ENCODE data around the gene GRIK4.

GRIK4 gene

GRCh38 chr11:120525261-120526171, 14.0 kb downstream of the GRIK4 start:
- no peak for DNase-seq (ENCODE audit: low read depth)

- DNase-seq (ENCODE audit: low read depth), result no peak
Measured at GRCh38 chr11:120526241-120526640, 14.7 kb downstream of the GRIK4 start.

- DNase-seq (ENCODE audit: low read depth), result no peak
Measured at GRCh38 chr11:120527111-120527761, 15.7 kb downstream of the GRIK4 start.

- DNase-seq (ENCODE audit: low read depth), result no peak
Measured at GRCh38 chr11:120528749-120529148, 17.2 kb downstream of the GRIK4 start.

GRCh38 chr11:120529214-120529613, 17.7 kb downstream of the GRIK4 start:
- no peak for DNase-seq (ENCODE audit: low read depth)

GRCh38 chr11:120529911-120530310, 18.4 kb downstream of the GRIK4 start:
- DNase-seq (ENCODE audit: low read depth), result no peak

- DNase-seq (ENCODE audit: low read depth), result no peak
Measured at GRCh38 chr11:120532082-120532831, 20.7 kb downstream of the GRIK4 start.

GRCh38 chr11:120532832-120533196, 21.3 kb downstream of the GRIK4 start:
- no peak for DNase-seq (ENCODE audit: low read depth)

- DNase-seq (ENCODE audit: low read depth), result no peak
Measured at GRCh38 chr11:120536091-120536796, 24.7 kb downstream of the GRIK4 start.

GRCh38 chr11:120536797-120537169, 25.2 kb downstream of the GRIK4 start:
- no peak for DNase-seq (ENCODE audit: low read depth)

GRCh38 chr11:120537996-120538395, 26.4 kb downstream of the GRIK4 start:
- DNase-seq (ENCODE audit: low read depth), result no peak

- no peak for DNase-seq (ENCODE audit: low read depth)
Measured at GRCh38 chr11:120538707-120539106, 27.2 kb downstream of the GRIK4 start.

- no peak for DNase-seq (ENCODE audit: low read depth)
Measured at GRCh38 chr11:120539667-120540369, 28.3 kb downstream of the GRIK4 start.

GRCh38 chr11:120540744-120541465, 29.4 kb downstream of the GRIK4 start:
- no peak for DNase-seq (ENCODE audit: low read depth)

- no peak for DNase-seq (ENCODE audit: low read depth)
Measured at GRCh38 chr11:120543521-120544215, 32.1 kb downstream of the GRIK4 start.

GRCh38 chr11:120545813-120546212, 34.3 kb downstream of the GRIK4 start:
- DNase-seq (ENCODE audit: low read depth), result no peak

- no peak for DNase-seq (ENCODE audit: low read depth)
Measured at GRCh38 chr11:120546312-120547205, 35.0 kb downstream of the GRIK4 start.

GRCh38 chr11:120547316-120547715, 35.8 kb downstream of the GRIK4 start:
- no peak for DNase-seq (ENCODE audit: low read depth)

Data from stimulated activated CD4-positive, alpha-beta T cell treated with anti-CD3 and anti-CD28 coated beads, Interleukin-2, amount 100 ng/mL, for 4 hours (primary cell).